Neural cell (in vitro differentiated cells): Measurements from ENCODE around the gene PCNX1.

Experiments
- CTCF ChIP-seq: fragments of 450-650 bp; IDR thresholded peaks from 2 replicates; pipeline ENCODE4 v1.5.1; 2014; ENCODE audit warnings: antibody characterized with exemption, mild to moderate bottlenecking, moderate library complexity; ENCODE audit not compliant: poor library complexity, severe bottlenecking
- EP300 ChIP-seq: fragments of 450-650 bp; conservative IDR thresholded peaks from 2 replicates; pipeline ENCODE4 v1.6.1; 2014; ENCODE audit warnings: antibody characterized with exemption, mild to moderate bottlenecking, moderate library complexity; ENCODE audit not compliant: poor library complexity, severe bottlenecking
- EZH2 ChIP-seq: fragments of 200-600, 300-800 bp; shearing (Covaris generic), sonication (generic); IDR thresholded peaks from 2 replicates; pipeline ENCODE4 v1.6.1; 2014; ENCODE audit warnings: antibody characterized with exemption, low read length, borderline replicate concordance, mild to moderate bottlenecking; ENCODE audit not compliant: insufficient read depth, poor library complexity, severe bottlenecking
- POLR2AphosphoS5 ChIP-seq: IDR thresholded peaks from 2 replicates; pipeline ENCODE4 v1.6.1; 2012
- REST ChIP-seq: IDR thresholded peaks from 2 replicates; pipeline ENCODE4 v1.6.1; 2012; ENCODE audit warnings: borderline replicate concordance
- TAF1 ChIP-seq: IDR thresholded peaks from 2 replicates; pipeline ENCODE4 v1.6.1; 2012; ENCODE audit warnings: low read depth

- TF ChIP-seq CTCF (no peak), TAF1 (no peak), POLR2AphosphoS5 (no peak), EZH2 (no peak), EP300 (no peak), REST (no peak)
These were observed 17.7 kb upstream of the PCNX1 start for GRCh38 chr14:70889555-70889954.
